ENCODE results near the gene PAQR9. TPM values are rescaled to one million over a fixed set of nuclear protein-coding genes. Genes with fewer than 3 reads are reported as not detected.

Gene PAQR9
- total and polyA plus RNA-seq, 2 of the 13 experiments (the other 11 are each of a cell fraction or from before 2014, with no cell fraction given), result 3.7 to 10.3 TPM

DNA sequence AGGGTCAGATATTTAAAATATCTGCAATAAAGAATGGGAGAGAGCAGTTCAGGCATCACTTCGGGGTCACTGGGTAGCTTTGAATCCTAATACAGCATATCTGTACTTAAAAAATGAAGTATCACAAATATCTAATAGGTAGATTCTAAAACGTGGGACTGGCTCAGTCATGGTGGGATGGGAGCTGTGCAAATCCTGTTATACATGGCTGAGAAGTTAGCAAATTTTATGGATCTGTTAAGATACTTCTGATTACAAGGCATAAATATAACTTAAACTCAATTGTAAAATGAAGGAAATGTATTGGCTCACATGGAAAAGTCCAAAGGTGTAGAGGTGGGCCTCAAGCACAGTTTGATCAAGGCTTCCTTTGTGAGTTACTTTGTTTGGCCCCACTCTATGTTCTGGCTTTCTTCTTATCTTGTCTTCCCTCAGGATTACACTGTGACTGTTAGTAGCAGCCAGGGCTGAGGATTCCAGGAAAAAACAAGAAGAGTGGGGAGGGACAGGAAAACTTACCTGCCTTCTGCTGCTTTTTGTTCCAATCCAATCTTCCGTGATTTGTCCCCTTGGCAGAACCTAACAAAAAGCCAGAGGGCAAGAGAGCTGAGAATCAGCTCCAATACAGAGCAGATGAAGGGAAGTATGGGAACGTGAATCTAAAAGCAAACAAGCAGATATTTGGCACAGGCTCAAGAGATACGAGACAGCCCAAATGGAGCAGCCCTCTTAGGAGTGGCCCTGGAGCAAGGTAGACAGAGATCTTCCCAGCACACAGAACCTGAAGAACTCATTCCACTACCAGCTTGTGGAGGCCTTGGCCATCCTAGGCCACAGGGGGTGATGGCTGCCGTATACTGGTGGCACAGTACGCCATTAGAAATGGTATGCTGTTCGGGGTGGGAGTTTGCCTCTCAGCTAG is 10.9 kb downstream of the PAQR9 start (continued):
- TF ChIP-seq, protein P1, sequence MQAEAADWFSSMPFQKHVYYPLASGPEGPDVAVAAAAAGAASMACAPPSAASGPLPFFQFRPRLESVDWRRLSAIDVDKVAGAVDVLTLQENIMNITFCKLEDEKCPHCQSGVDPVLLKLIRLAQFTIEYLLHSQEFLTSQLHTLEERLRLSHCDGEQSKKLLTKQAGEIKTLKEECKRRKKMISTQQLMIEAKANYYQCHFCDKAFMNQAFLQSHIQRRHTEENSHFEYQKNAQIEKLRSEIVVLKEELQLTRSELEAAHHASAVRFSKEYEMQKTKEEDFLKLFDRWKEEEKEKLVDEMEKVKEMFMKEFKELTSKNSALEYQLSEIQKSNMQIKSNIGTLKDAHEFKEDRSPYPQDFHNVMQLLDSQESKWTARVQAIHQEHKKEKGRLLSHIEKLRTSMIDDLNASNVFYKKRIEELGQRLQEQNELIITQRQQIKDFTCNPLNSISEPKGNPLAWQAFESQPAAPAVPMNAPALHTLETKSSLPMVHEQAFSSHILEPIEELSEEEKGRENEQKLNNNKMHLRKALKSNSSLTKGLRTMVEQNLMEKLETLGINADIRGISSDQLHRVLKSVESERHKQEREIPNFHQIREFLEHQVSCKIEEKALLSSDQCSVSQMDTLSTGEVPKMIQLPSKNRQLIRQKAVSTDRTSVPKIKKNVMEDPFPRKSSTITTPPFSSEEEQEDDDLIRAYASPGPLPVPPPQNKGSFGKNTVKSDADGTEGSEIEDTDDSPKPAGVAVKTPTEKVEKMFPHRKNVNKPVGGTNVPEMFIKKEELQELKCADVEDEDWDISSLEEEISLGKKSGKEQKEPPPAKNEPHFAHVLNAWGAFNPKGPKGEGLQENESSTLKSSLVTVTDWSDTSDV (CRISPR knock-in tag; IDR thresholded peaks at IDR 0.05), result no peak
- TF ChIP-seq SRF (IDR thresholded peaks at IDR 0.05; ENCODE audit: low read depth, low read length) (no peak), EZH2 (conservative IDR thresholded peaks at IDR 0.05; ENCODE audit: low read depth, low read length) (no peak), CCAR2 (optimal IDR thresholded peaks at IDR 0.05; ENCODE audit: low read depth, low read length) (no peak)

DNA sequence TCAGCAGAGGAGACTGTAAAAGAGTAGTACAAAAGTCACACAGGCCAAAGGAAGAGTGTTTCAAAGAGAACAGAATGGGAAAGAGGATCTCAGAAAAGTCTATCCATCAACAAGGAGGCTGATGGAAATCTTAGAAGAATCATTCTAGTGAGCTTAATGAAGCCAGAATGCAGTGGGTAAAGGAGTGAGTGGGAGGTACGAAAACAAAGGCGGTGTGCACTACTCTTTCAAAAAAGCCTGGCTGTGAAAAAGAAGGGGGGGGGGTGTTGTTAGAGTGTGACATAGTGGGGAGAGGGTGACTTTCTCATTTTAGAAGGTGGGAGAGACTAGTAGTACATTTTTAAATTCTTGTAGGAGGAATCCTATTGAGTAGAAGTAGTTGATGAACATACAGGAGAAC is 11.7 kb downstream of the PAQR9 start:
- Histone ChIP-seq H3K27me3 (ENCODE audit: control insufficient read depth in 1 of 2, insufficient read depth in 2 of 2, low read length in 2 of 2) (no peaks in the 10 kb centered on the region; a peak in 1 of 5 replicates), H3K4me2 (ENCODE audit: low read depth, low read length) (no peak overlapping the region), H3K36me3 (replicated peaks in 1 of 2; ENCODE audit: control insufficient read depth in 1 of 2, insufficient read depth in 2 of 2, low read length in 2 of 2) (no peaks in the 10 kb centered on the region), H3K79me2 (ENCODE audit: insufficient read depth, low read length) (no peaks in the 10 kb centered on the region), H3K27ac (ENCODE audit: extremely low read length, insufficient read depth, low read length) (no peak overlapping the region), H4K20me1 (ENCODE audit: insufficient read depth, low read length) (no peaks in the 10 kb centered on the region), H2AFZ (ENCODE audit: low read length) (no peak overlapping the region), H3K9me3 (ENCODE audit: low read length) (no peaks in the 10 kb centered on the region), H3K4me1 (ENCODE audit: insufficient read depth, low read length) (peaks cover 36% of the 10 kb centered on the region), H3K9ac (ENCODE audit: insufficient read depth, low read depth, low read length) (no peak overlapping the region), H3K4me3 (replicated peaks in 1 of 3; ENCODE audit: insufficient read depth in 1 of 3, low read depth in 2 of 3, low read length in 3 of 3) (no peak overlapping the region)
- CTCF ChIA-PET (ENCODE audit: low intra/inter-chr PET ratio, low total read pairs), result no interaction called here
- intact Hi-C loops (cut with micrococcal nuclease; ENCODE audit: unreplicated experiment), result no loop called here
- TF ChIP-seq ZNF7 (CRISPR knock-in tag; IDR thresholded peaks at IDR 0.05) (peak; percentile 37; the same call in 1 of the 2 replicates), NAIF1 (CRISPR knock-in tag; IDR thresholded peaks at IDR 0.05; ENCODE audit: borderline replicate concordance) (no peak)
- FAIRE-seq (no peak), DNase-seq (ENCODE audit: low spot score) (no peak), ATAC-seq (no peak)
- POLR2A ChIA-PET, result interaction anchor here (0.8 to 4.1 kb wide), 2 partner anchors 8 to 11 kb away, joined by 3 to 27 read pairs; no protein-coding TSS in a partner anchor
- 79% methylated on average over 2 of the region's 2 CpGs for WGBS (ENCODE audit: low lambda C conversion rate)
- in situ Hi-C loops (cut with HindIII; ENCODE audit: extremely low pct_ligation_motif_present, low pct_unique_long_range_greater_than_20kb), result no loop called here
- no TSS peak for BruUV-seq (replicated peaks)
